MM.1S (cell line): ENCODE results near the gene FOLR3.

Source experiments
- CTCF ChIP-seq: fragments of 300-600 bp; sonication (generic); IDR thresholded peaks from 2 replicates; pipeline ENCODE4 v1.5.1; 2016; ENCODE audit warnings: antibody characterized with exemption, low read length, mixed read lengths
- EZH2 ChIP-seq: fragments of 300-600 bp; sonication (generic); optimal IDR thresholded peaks from 2 replicates; pipeline ENCODE3; 2017; ENCODE audit warnings: low read depth, mild to moderate bottlenecking, antibody characterized with exemption, low read length, mixed read lengths
- EZH2phosphoT487 ChIP-seq: fragments of 300-600 bp; sonication (generic); IDR thresholded peaks from 2 replicates; pipeline ENCODE4 v1.6.1; 2018; ENCODE audit warnings: antibody characterized with exemption, low read length

GRCh38 chr11:72177656-72178055, 42.1 kb downstream of the FOLR3 start:
- TF ChIP-seq CTCF (no peak), EZH2 (no peak), EZH2phosphoT487 (no peak)
